DND-41 (cell line): Measurements from ENCODE around the gene SPACA4.

Experiments
- ATAC-seq: fragments of 200-7000 bp; cut with Tn5 transposase; 3 replicates; pipeline ENCODE4 v1.9.1; 2021; ENCODE audit warnings: low read depth; ENCODE audit not compliant: insufficient read depth
- DNase-seq: peaks from one replicate; pipeline ENCODE4 v3.0.0-alpha.2; 2020
- H2AFZ ChIP-seq: 2 replicates; pipeline ENCODE4 v1.6.0; 2012; ENCODE audit warnings: low read depth, low read length
- H3K27ac ChIP-seq: 2 replicates; pipeline ENCODE4 v1.5.1; 2012; ENCODE audit warnings: low read length, inconsistent platforms
- H3K27me3 ChIP-seq: fragments of 200-600 bp; sonication (generic); 2 replicates; pipeline ENCODE4 v1.6.0; 2012; ENCODE audit warnings: low read length, mild to moderate bottlenecking, inconsistent platforms; ENCODE audit not compliant: insufficient read depth, poor library complexity
- H3K36me3 ChIP-seq: 2 replicates; pipeline ENCODE4 v1.5.1; 2012; ENCODE audit warnings: low read length, inconsistent platforms; ENCODE audit not compliant: insufficient read depth
- H3K4me1 ChIP-seq: 2 replicates; pipeline ENCODE4 v1.5.1; 2012; ENCODE audit warnings: mild to moderate bottlenecking, low read length; ENCODE audit not compliant: insufficient read depth
- H3K4me2 ChIP-seq: 2 replicates; pipeline ENCODE4 v1.6.0; 2012; ENCODE audit warnings: mild to moderate bottlenecking, moderate library complexity, low read length, inconsistent platforms; ENCODE audit not compliant: insufficient read depth
- H3K4me3 ChIP-seq, 2 experiments: fragments of 200-600 bp in 1 of 2; shearing (Covaris generic) in 1 of 2; 2 replicates each; pipeline ENCODE4 v1.5.1; 2012 to 2016; ENCODE audit warnings: inconsistent platforms in 2 of 2, low read length in 2 of 2, mild to moderate bottlenecking in 2 of 2, low read depth in 1 of 2, moderate library complexity in 1 of 2
- H3K79me2 ChIP-seq: 2 replicates; pipeline ENCODE4 v1.6.0; 2012; ENCODE audit warnings: low read length, inconsistent platforms; ENCODE audit not compliant: insufficient read depth
- H3K9ac ChIP-seq: 2 replicates; pipeline ENCODE4 v1.6.0; 2012; ENCODE audit warnings: low read depth, mild to moderate bottlenecking, inconsistent platforms, low read length, moderate library complexity
- H3K9me3 ChIP-seq: 2 replicates; pipeline ENCODE4 v1.5.1; 2012; ENCODE audit warnings: low read length, moderate library complexity, mild to moderate bottlenecking, inconsistent platforms; ENCODE audit not compliant: insufficient read depth, severe bottlenecking
- H4K20me1 ChIP-seq: 2 replicates; pipeline ENCODE4 v1.6.0; 2012; ENCODE audit warnings: low read length; ENCODE audit not compliant: insufficient read depth
- CTCF ChIP-seq: IDR thresholded peaks from 2 replicates; pipeline ENCODE4 v1.5.1; 2012; ENCODE audit warnings: borderline replicate concordance, low read length, moderate library complexity, mild to moderate bottlenecking; ENCODE audit not compliant: poor library complexity, severe bottlenecking; ENCODE audit errors: extremely low read depth
- EZH2 ChIP-seq: IDR thresholded peaks from 3 replicates; pipeline ENCODE4 v1.6.1; 2012; ENCODE audit warnings: borderline replicate concordance, low read depth, mild to moderate bottlenecking, moderate library complexity, low read length, inconsistent platforms; ENCODE audit not compliant: severe bottlenecking

Gene SPACA4

GRCh38 chr19:48636859-48637448, 30.4 kb downstream of the SPACA4 start, which contains the start of gene DBP:
DBP (minus strand) TSS chr19:48637379; CDS start chr19:48636994, 385 bp downstream.
- no peaks in the 10 kb centered on the region for H3K9me3 ChIP-seq
- H3K27ac ChIP-seq, result peak within 1 kb of the TSS; percentile 97
- H4K20me1 ChIP-seq, result peaks cover 7% of the 10 kb centered on the region; the same call in 1 of the 2 replicates
- H3K4me2 ChIP-seq, result peak within 1 kb of the TSS; percentile 85
- peaks cover 54% of the 10 kb centered on the region for H3K4me1 ChIP-seq
- peak within 1 kb of the TSS; percentile 75 to 87 for H3K4me3 ChIP-seq
- TF ChIP-seq CTCF, result peak; percentile 32
- no peak for TF ChIP-seq EZH2
- H3K9ac ChIP-seq, result peak within 1 kb of the TSS; percentile 93
- ATAC-seq (peak; percentile 0; the same call in 2 of the 3 replicates), DNase-seq (no peak)
- no peaks in the 10 kb centered on the region for H3K27me3 ChIP-seq
- H3K36me3 ChIP-seq, result peaks cover 11% of the 10 kb centered on the region
- peaks cover 18% of the 10 kb centered on the region for H3K79me2 ChIP-seq
- peak within 1 kb of the TSS; percentile 82 for H2AFZ ChIP-seq

GRCh38 chr19:48637449-48637947, 31.0 kb downstream of the SPACA4 start:
- Histone ChIP-seq H3K9ac (peak overlapping the region; percentile 76), H3K27me3 (no peaks in the 10 kb centered on the region), H3K4me3 (peak overlapping the region; percentile 23 to 87; a peak in 3 of 4 replicates), H3K4me1 (peaks cover 54% of the 10 kb centered on the region), H2AFZ (peak overlapping the region; percentile 82), H3K4me2 (peak overlapping the region; percentile 85), H3K27ac (peak overlapping the region; percentile 97), H4K20me1 (peaks cover 7% of the 10 kb centered on the region; the same call in 1 of the 2 replicates), H3K79me2 (peaks cover 18% of the 10 kb centered on the region), H3K9me3 (no peaks in the 10 kb centered on the region), H3K36me3 (peaks cover 9% of the 10 kb centered on the region)
- ATAC-seq (peak; percentile 84), DNase-seq (peak; percentile 100)
- TF ChIP-seq CTCF (no peak), EZH2 (no peak)

GRCh38 chr19:48637948-48638830, 31.6 kb downstream of the SPACA4 start:
- DNase-seq, result peak; percentile 92
- TF ChIP-seq EZH2 (no peak), CTCF (peak; percentile 54)
- Histone ChIP-seq H3K79me2 (peaks cover 18% of the 10 kb centered on the region), H3K27ac (peak overlapping the region; percentile 97), H2AFZ (peak overlapping the region; percentile 82), H3K4me3 (peak overlapping the region; percentile 23 to 59; a peak in 3 of 4 replicates), H4K20me1 (peaks cover 7% of the 10 kb centered on the region; the same call in 1 of the 2 replicates), H3K4me2 (peak overlapping the region; percentile 85), H3K27me3 (no peaks in the 10 kb centered on the region), H3K9ac (peak overlapping the region; percentile 76), H3K9me3 (no peaks in the 10 kb centered on the region), H3K36me3 (peaks cover 2% of the 10 kb centered on the region; the same call in 1 of the 2 replicates), H3K4me1 (peaks cover 47% of the 10 kb centered on the region)
- peak; percentile 42 for ATAC-seq
